Measurements from ENCODE around the gene PDAP1. TPM values are rescaled to one million over a fixed set of nuclear protein-coding genes. Genes with fewer than 3 reads are reported as not detected.

The PDAP1 gene
- total and polyA plus RNA-seq, 2 of the 8 experiments (the other 6 are each of a cell fraction or from before 2014, with no cell fraction given), result 26.6 to 169 TPM

GRCh38 chr7:99428972-99429566 is 20.7 kb upstream of the PDAP1 start:
- Histone ChIP-seq H3K4me1 (replicated peaks in 1 of 4; ENCODE audit: control insufficient read depth in 3 of 4, insufficient read depth in 4 of 4, low read length in 3 of 4) (no peaks in the 10 kb centered on the region), H3K4ac (replicated peaks; ENCODE audit: insufficient read length, low read depth, low read length) (no peak overlapping the region), H2AFZ (ENCODE audit: low read length) (no peak overlapping the region), H4K20me1 (replicated peaks in 1 of 2; ENCODE audit: control insufficient read depth in 1 of 2, insufficient read depth in 2 of 2, low read length in 2 of 2) (peaks cover 0 to 8% of the 10 kb centered on the region in 2 experiments), H3K27ac (ENCODE audit: low read depth, low read length) (no peak overlapping the region), H3K56ac (replicated peaks; ENCODE audit: insufficient read length, low read depth, low read length) (no peak overlapping the region), H2AK5ac (ENCODE audit: low read depth, low read length) (no peak overlapping the region), H2BK20ac (ENCODE audit: low read length) (no peak overlapping the region), H2BK12ac (ENCODE audit: low read depth, low read length) (no peak overlapping the region), H3K4me2 (ENCODE audit: insufficient read depth in 1 of 2, low read depth in 2 of 2, low read length in 2 of 2) (no peak overlapping the region), H2BK120ac (replicated peaks; ENCODE audit: low read depth, low read length) (no peak overlapping the region), H3K18ac (ENCODE audit: extremely low read depth, low read length) (no peak overlapping the region), H2BK5ac (ENCODE audit: low read depth, low read length) (no peak overlapping the region), H3K36me3 (ENCODE audit: control insufficient read depth in 2 of 4, insufficient read depth in 4 of 4, low read length in 3 of 4) (peaks cover 19 to 68% (median 50%) of the 10 kb centered on the region in 4 experiments), H4K5ac (ENCODE audit: insufficient read length, low read depth, low read length) (no peak overlapping the region), H3K23me2 (ENCODE audit: low read depth, low read length) (no peaks in the 10 kb centered on the region), H4K8ac (ENCODE audit: extremely low read depth, insufficient read depth, low read length) (no peak overlapping the region; the same call in 1 of the 2 replicates), H3K14ac (ENCODE audit: insufficient read length) (no peak overlapping the region), H3K79me2 (ENCODE audit: control insufficient read depth in 1 of 2, insufficient read depth in 2 of 2, low read length in 2 of 2) (no peaks in the 10 kb centered on the region), H2BK15ac (ENCODE audit: low read length) (no peak overlapping the region), H3K27me3 (replicated peaks in 1 of 4; ENCODE audit: control insufficient read depth in 3 of 4, extremely low read depth in 1 of 4, insufficient read depth in 3 of 4, low read length in 3 of 4) (no peaks in the 10 kb centered on the region), H3K9me3 (ENCODE audit: insufficient read depth in 2 of 2, low read depth in 1 of 2, low read length in 1 of 2) (no peaks in the 10 kb centered on the region; a peak in 1 of 4 replicates), H3K79me1 (ENCODE audit: low read depth, low read length) (no peaks in the 10 kb centered on the region; the same call in 1 of the 2 replicates), H4K91ac (replicated peaks; ENCODE audit: insufficient read length, low read length) (no peak overlapping the region), H3K4me3 (ENCODE audit: extremely low read depth in 1 of 4, insufficient read depth in 2 of 4, low read depth in 3 of 4, low read length in 4 of 4) (no peak overlapping the region), H3K23ac (ENCODE audit: insufficient read length) (no peak overlapping the region), H3K9ac (replicated peaks in 1 of 4; ENCODE audit: extremely low read depth in 1 of 4, low read depth in 3 of 4, low read length in 3 of 4) (no peak overlapping the region)
- ChIA-PET CTCF (ENCODE audit: partially characterized antibody) (interaction anchor here (1.1 kb wide), 2 partner anchors 18 to 19 kb away, joined by 3 read pairs; no protein-coding TSS in a partner anchor), POLR2A (ENCODE audit: partially characterized antibody) (interaction anchor here (0.6 to 3.5 kb wide), 12 partner anchors 9 to 55 kb away, joined by 3 to 18 read pairs (median 4); partner anchors contain the start of genes BUD31, CPSF4, PDAP1 and PTCD1)
- 93% methylated on average over 10 of the region's 10 CpGs; no CpG with 5 or more reads in 1 of the 2 experiments for WGBS, 2 experiments (ENCODE audit: extremely low coverage in 1 of 2, insufficient coverage in 1 of 2, insufficient read length in 1 of 2, insufficient replicate concordance in 2 of 2, low coverage in 1 of 2, low lambda C conversion rate in 2 of 2, missing lambda C conversion rate in 1 of 2)
- TF ChIP-seq YY1 (IDR thresholded peaks at IDR 0.05; ENCODE audit: low read depth, low read length) (no peak), CHD2 (IDR thresholded peaks at IDR 0.05; ENCODE audit: low read length) (no peak), JUND (IDR thresholded peaks at IDR 0.05; ENCODE audit: low read length) (no peak)
- FAIRE-seq (no peak), DNase-seq (ENCODE audit: low read depth in 1 of 2, low spot score in 2 of 2) (no peak)
